Fibroblast of the aortic adventitia (primary cell): ENCODE results near the gene ADK. TPM values are rescaled to one million over a fixed set of nuclear protein-coding genes. Genes with fewer than 3 reads are reported as not detected.

Source experiments
- DNase-seq: peaks from one replicate; pipeline ENCODE4 v3.0.0-alpha.2; 2010; ENCODE audit warnings: low read depth
- H3K4me3 ChIP-seq: 2 replicates; pipeline ENCODE4 v1.5.1; 2011; ENCODE audit warnings: low read depth, mild to moderate bottlenecking, control low read depth, low read length, moderate library complexity
- CTCF ChIP-seq: IDR thresholded peaks from 2 replicates; pipeline ENCODE4 v1.5.1; 2011; ENCODE audit warnings: mild to moderate bottlenecking, low read length, control low read depth, inconsistent platforms; ENCODE audit not compliant: insufficient read depth
- total RNA-seq: library from RNA; depleted of rRNA; stranded (reverse); fragments of >200 nt; gene quantifications from 2 replicates; pipeline ENCODE4 v1.2.3, GENCODE V29; 2012; ENCODE audit warnings: low replicate concordance

The ADK gene
- total RNA-seq, 1 donor: 96.8 TPM

GRCh38 chr10:74728225-74728624 is 577.2 kb downstream of the ADK start:
- TF ChIP-seq CTCF: no peak
- H3K4me3 ChIP-seq: no peak overlapping the region
- DNase-seq: no peak

DNA sequence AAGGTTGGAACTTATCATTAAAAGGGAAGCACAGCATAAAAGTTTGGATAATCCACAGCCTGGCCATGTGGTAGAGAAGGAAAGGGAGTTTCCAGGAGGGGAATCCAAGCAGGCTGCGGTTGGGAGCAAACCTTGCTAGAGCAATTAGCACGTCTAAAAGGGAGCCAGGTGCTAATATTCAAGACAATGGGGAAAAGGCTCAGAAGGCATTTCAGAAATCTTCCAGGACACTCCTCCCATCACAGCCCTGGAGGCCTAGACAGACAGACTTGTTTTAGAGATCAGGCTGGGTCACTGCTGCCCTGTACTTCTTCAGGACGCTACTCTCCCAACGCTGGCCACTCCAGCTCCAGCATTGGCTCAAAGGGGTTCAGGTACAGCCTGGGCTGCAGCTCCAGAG is 579.2 kb downstream of the ADK start:
- no peak overlapping the region for H3K4me3 ChIP-seq
- DNase-seq: no peak
- no peak for TF ChIP-seq CTCF

DNA sequence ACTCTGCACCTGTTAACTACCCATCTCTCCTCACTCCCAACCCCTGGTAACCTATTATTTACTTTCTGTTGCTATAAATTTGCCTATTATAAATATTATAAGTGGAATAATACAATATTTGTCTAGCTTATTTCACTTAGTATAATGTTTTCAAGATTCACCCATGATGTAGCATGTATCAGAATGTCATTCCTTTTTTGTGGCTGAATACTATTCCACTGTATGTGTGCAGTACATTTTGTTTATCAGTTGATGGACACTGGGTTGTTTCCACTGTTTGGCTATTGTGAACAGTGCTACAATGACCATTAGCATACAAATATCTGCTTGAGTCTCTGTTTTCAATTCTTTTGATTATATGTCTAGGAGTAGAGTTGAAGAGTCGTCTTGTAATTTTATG is 582.6 kb downstream of the ADK start:
- no peak for DNase-seq
- H3K4me3 ChIP-seq: no peak overlapping the region
- TF ChIP-seq CTCF: no peak

DNA sequence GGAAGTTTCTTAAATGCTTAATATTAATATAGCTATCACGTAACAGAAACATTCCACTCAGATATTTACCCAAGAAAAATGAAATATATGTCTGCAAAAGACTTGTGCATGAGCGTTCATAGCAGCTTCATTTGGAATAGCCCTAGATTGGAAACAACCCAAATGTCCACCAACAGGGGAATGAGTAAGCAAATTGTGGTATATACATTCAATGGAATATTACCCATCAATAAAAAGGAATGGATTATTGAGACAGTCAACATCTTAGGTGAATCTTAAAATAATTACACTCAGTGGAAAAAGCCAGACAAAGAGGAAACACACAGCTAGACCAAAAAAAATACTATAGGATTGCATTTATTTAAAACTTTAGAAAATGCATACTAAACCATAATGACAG is 585.0 kb downstream of the ADK start:
- H3K4me3 ChIP-seq: no peak overlapping the region
- no peak for DNase-seq
- TF ChIP-seq CTCF: no peak

- TF ChIP-seq CTCF: no peak
- no peak for DNase-seq
- no peak overlapping the region for H3K4me3 ChIP-seq
These were observed 587.0 kb downstream of the ADK start for GRCh38 chr10:74738052-74738451.

DNA sequence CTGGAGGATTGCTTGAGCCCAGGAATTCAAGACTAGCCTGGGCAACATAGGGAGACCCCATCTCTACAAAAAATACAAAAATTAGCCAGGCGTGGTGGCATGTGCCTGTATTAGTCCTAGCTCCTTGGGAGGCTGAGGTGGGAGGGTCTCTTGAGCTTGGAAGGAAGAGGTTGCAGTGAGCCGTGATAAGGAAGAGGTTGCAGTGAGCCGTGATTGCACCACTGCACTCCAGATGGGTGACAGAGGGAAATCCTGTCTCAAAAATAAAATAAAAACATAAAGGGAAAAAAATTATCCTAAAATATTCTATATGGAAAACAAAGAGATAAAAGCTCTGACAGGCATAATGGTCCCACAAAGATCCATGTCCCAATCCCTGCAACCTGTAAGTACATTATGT is 587.5 kb downstream of the ADK start:
- DNase-seq: no peak
- no peak for TF ChIP-seq CTCF
- H3K4me3 ChIP-seq: no peak overlapping the region

DNA sequence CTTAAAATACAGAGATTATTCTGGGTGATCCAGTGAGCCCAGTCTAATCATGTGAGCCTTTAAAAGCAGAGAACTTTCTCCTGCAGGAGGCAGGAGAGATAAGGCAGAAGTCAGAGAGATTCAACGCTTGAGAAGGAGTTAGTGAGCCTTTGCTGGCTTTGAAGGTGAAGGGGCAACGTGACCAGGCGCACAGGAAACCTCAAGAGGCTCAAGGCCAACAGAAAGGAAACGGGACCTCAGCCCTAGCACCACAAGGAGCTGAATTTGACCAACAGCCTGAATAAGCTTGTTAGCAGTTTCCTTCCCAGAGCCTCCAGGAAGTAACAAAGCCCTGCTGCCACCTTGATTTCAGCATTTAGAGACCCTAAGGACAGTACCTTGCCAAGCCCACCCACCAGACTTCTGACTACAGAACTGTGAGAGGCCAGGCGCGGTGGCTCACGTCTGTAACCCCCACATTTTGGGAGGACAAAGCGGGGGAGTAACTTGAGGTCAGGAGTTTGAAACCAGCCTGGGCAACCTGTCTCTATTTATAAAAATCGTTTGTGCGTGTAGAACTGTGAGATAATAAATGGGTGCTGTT is 588.1 kb downstream of the ADK start:
- H3K4me3 ChIP-seq: no peak overlapping the region
- peak; percentile 22 for DNase-seq
- TF ChIP-seq CTCF: peak; percentile 48
